A673 (cell line): ENCODE measurements around the gene C2orf92.

Experiments
- CTCF ChIP-seq: fragments of 300-800, 200-600 bp; sonication (generic); conservative IDR thresholded peaks from 2 replicates; pipeline ENCODE4 v1.5.1; 2017; ENCODE audit warnings: low read depth, mild to moderate bottlenecking, antibody characterized with exemption, low read length, moderate library complexity, mixed read lengths
- EZH2 ChIP-seq: fragments of 200-600 bp; sonication (generic); IDR thresholded peaks from 2 replicates; pipeline ENCODE4 v1.6.1; 2017; ENCODE audit warnings: borderline replicate concordance, low read depth, mild to moderate bottlenecking, mixed read lengths, antibody characterized with exemption, low read length; ENCODE audit not compliant: poor library complexity, severe bottlenecking

- TF ChIP-seq CTCF (no peak), EZH2 (no peak)
Observed at GRCh38 chr2:97717613-97717995, 48.1 kb downstream of the C2orf92 start.
